HG02571 (cell line): ENCODE results near the gene SF3A2.

Experiments used
- ATAC-seq: cut with Tn5 transposase; IDR thresholded peaks from one replicate; pipeline ENCODE4 v1.9.1; 2021; ENCODE audit warnings: mild to moderate bottlenecking, moderate library complexity; ENCODE audit not compliant: unreplicated experiment

SF3A2 gene

DNA sequence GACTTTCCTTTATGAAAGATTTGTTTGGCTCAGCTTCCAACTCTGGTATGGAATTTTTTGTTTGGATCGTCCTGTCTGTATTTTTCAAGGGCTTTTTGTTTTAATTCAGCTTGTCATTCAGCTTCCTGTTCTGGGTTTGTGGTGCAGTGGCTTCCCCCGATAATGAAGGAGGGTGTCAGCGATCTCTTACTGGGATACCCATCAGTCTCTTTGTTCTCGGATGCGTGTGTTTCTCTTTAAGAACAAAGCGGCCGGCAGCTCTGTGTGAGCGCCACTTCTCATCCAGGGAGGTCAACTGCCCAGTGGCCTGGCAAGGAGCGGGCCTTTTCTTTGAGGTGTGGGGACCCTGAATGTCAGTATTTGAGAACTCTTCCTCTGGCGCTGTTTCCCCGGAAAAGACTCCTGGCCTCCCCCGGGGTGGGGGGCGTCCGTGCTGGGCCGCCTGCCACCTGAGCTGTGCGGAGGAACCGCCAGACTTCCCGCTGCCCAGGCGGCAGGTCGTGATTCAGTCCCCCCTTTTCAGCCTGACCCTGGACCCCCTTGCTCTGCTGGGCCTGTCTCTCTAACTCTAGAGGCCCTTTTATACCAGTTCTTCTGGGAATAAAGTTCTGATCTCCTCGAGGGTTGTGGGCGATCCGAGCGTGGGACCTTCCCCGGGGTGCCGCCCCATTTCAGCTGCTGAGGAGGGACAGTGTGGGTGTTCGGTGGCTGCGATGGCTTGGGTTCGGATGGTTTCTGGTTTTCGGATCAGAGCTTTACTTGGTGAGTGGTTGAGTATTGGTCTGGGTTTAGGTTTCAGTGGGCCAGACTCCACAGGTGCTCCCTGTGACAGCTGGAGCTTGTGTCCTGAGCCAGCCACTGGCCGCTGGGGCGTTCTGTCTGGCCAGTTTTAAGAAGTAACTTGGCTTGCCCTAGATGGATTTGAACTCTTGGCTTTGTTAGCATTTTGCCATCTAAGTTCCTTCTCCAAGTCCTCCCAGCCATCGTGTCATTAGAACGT is 3.4 kb downstream of the SF3A2 start:
- ATAC-seq: no peak

DNA sequence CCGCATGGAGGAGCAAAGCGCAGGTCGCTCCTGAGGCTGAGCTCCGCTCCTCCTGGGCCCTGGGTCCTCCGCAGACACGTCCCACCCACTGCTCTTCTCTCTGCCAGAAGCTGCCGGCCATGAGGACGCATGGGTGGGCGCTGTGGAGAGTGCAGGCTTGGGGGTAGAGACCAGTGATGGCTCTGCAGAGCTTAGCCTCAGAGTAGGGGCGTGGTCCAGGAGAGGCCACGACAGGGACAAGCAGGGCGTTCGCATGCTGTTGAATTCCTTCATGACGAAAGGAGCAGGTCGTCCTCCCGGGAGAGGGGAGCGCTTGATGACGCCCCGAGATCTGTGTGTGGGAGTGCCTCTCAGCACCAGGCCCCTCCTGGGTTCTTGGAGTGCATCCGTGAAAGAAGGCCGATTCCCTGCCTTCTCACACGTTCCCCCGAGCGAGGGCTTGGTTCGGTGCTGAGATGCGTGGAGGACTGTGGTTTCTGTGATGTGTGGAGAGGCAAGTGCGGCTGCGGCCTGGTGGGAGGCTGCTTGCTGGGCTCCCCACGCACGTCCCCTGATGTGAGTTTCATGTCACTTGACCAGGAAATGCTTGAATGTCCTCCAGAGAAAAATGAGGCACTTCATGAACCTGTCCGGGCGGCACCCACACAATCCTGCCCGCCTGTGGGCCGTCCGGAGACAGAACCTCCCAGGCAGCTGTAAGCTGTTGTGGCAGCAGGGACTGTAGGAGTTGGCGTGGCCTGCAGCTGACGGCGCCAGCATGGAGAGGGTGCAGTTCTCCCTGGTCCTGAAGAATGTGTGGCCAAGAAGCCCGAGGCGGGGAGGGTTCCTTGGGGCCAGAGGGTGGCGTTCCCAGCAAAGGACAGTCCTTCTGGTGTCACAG is 4.5 kb downstream of the SF3A2 start:
- ATAC-seq: no peak

- ATAC-seq: no peak
Measured at GRCh38 chr19:2242092-2242537, 5.5 kb downstream of the SF3A2 start.

GRCh38 chr19:2242816-2243215 is 6.2 kb downstream of the SF3A2 start:
- no peak for ATAC-seq

GRCh38 chr19:2243274-2244124 is 6.9 kb downstream of the SF3A2 start:
- no peak for ATAC-seq

GRCh38 chr19:2244125-2244411 is 7.4 kb downstream of the SF3A2 start:
- ATAC-seq: no peak

DNA sequence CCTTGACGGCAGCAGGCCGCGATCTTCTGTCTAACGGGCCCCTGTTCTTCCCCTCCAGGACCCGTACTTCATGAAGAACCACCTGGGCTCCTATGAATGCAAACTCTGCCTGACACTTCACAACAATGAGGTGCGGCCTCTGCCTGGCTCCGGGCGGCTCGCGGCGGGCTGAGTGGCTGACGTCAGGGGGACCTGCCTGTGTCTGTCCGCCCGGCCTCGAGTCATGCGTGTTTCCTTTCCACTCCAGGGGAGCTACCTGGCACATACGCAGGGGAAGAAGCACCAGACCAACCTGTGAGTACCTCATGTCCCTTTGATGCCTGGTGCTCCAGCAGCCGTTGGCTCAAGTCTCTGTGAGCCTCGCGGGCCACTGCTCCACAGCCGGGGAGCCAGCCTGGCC is 7.9 kb downstream of the SF3A2 start:
- ATAC-seq: no peak

DNA sequence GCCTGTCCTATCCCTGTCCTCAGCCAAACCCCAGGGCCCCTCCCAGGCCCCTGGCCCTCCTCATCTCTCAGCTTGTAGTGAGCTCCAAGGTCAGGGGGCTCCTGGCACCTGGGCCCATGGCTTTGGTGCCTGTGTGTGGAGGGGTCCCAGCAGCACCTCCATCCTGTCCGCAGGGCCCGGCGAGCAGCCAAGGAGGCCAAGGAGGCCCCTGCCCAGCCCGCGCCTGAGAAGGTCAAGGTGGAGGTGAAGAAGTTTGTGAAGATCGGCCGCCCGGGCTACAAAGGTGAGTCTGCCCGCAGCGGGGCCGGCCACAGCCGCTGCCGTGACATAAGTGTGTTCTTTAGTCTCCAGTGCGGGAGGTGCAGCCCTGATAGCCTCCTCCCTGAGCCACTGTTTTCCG is 8.6 kb downstream of the SF3A2 start:
- no peak for ATAC-seq

GRCh38 chr19:2246014-2246620 is 9.5 kb downstream of the SF3A2 start:
- no peak for ATAC-seq

- ATAC-seq: no peak
Measured at GRCh38 chr19:2246801-2247361, 10.3 kb downstream of the SF3A2 start.

DNA sequence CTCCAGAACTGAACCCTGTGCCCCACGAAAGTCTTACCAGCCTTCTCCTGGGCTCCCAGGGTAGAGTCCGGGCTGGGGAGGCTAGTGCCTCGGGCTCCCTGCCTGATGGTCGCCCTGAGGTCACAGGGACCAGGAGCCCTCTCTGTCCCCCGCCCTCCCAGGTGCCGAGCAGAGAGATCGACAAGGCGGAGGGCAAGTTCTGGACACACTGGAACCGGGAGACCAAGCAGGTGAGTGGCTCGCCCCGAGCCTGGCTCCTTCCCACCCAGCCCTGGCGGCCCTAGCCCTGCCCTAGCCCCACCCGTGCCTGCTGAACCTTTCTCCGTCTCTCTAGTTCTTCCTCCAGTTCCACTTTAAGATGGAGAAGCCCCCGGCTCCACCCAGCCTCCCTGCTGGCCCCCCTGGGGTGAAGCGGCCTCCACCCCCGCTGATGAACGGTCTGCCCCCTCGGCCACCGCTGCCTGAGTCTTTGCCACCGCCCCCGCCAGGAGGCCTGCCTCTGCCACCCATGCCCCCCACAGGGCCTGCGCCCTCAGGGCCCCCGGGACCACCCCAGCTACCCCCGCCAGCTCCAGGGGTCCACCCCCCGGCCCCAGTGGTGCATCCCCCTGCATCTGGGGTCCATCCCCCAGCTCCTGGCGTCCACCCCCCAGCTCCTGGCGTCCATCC is 10.9 kb downstream of the SF3A2 start:
- no peak for ATAC-seq

GRCh38 chr19:2248136-2249009 is 11.7 kb downstream of the SF3A2 start:
- ATAC-seq: no peak

- no peak for ATAC-seq
Measured at GRCh38 chr19:2249010-2249866, 12.6 kb downstream of the SF3A2 start, which contains the start of gene AMH. Gene AMH (plus strand): TSS chr19:2249323. CDS start chr19:2249333, 10 bp downstream.

- ATAC-seq: no peak
Measured at GRCh38 chr19:2249880-2250765, 13.5 kb downstream of the SF3A2 start.

DNA sequence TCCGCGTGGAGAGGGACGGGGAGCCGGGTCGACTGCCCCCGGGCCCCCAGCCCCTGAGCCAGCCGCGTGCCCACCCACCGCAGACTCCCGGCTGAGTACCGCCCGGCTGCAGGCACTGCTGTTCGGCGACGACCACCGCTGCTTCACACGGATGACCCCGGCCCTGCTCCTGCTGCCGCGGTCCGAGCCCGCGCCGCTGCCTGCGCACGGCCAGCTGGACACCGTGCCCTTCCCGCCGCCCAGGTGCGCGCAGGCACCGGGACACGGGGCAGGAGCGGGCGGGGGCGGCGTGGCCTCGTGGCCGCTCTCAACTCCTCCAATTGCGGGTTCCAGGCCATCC is 14.1 kb downstream of the SF3A2 start:
- no peak for ATAC-seq

DNA sequence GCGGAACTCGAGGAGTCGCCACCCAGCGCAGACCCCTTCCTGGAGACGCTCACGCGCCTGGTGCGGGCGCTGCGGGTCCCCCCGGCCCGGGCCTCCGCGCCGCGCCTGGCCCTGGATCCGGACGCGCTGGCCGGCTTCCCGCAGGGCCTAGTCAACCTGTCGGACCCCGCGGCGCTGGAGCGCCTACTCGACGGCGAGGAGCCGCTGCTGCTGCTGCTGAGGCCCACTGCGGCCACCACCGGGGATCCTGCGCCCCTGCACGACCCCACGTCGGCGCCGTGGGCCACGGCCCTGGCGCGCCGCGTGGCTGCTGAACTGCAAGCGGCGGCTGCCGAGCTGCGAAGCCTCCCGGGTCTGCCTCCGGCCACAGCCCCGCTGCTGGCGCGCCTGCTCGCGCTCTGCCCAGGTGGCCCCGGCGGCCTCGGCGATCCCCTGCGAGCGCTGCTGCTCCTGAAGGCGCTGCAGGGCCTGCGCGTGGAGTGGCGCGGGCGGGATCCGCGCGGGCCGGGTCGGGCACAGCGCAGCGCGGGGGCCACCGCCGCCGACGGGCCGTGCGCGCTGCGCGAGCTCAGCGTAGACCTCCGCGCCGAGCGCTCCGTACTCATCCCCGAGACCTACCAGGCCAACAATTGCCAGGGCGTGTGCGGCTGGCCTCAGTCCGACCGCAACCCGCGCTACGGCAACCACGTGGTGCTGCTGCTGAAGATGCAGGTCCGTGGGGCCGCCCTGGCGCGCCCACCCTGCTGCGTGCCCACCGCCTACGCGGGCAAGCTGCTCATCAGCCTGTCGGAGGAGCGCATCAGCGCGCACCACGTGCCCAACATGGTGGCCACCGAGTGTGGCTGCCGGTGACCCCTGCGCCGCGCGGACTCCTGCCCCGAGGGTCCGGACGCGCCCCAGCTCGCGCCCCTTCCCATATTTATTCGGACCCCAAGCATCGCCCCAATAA is 14.8 kb downstream of the SF3A2 start:
- ATAC-seq: no peak
